CD4-positive, CD25-positive, alpha-beta regulatory T cell (primary cell): ENCODE measurements around the gene REC114. TPM values are rescaled to one million over a fixed set of nuclear protein-coding genes. Genes with fewer than 3 reads are reported as not detected.

Experiments
- ATAC-seq, 2 donors: fragments of 150-1000 bp; cut with Tn5 transposase; one replicate each; pipeline ENCODE4 v1.10.0; 2021; ENCODE audit warnings: low read depth in 2 of 2, moderate number of reproducible peaks in 2 of 2, moderate library complexity in 1 of 2
- DNase-seq, 3 donors: peaks; one replicate each; pipeline versions ENCODE4 v3.0.0 to v3.0.0-alpha.2; 2012 to 2022; ENCODE audit warnings: mixed read lengths in 1 of 3
- H3K27ac ChIP-seq: one replicate; pipeline ENCODE4 v1.7.0; 2013; ENCODE audit warnings: mild to moderate bottlenecking, low read length; ENCODE audit not compliant: insufficient read depth, poor library complexity, severe bottlenecking
- H3K27me3 ChIP-seq: one replicate; pipeline ENCODE4 v1.7.0; 2013; ENCODE audit warnings: low read length; ENCODE audit not compliant: control insufficient read depth, insufficient read depth
- H3K36me3 ChIP-seq: one replicate; pipeline ENCODE4 v1.7.0; 2013; ENCODE audit warnings: mild to moderate bottlenecking, low read length, moderate library complexity; ENCODE audit not compliant: control insufficient read depth, insufficient read depth
- H3K4me1 ChIP-seq: 2 replicates; pipeline ENCODE4 v1.7.0; 2013; ENCODE audit warnings: mild to moderate bottlenecking, low read length; ENCODE audit not compliant: insufficient read depth, control insufficient read depth, poor library complexity, severe bottlenecking
- H3K4me3 ChIP-seq: one replicate; pipeline ENCODE4 v1.7.0; 2013; ENCODE audit warnings: low read depth, mild to moderate bottlenecking, low read length, moderate library complexity
- H3K9me3 ChIP-seq, 2 experiments: 1 replicate in 1 of 2; 2 replicates in 1 of 2; pipeline ENCODE4 v1.7.0; 2013; ENCODE audit warnings: low read length in 2 of 2, mild to moderate bottlenecking in 1 of 2, moderate library complexity in 1 of 2; ENCODE audit not compliant: control insufficient read depth in 2 of 2
- H3K27ac Mint-ChIP-seq, 3 donors: one replicate each; pipeline ENCODE4 v1.8.0; 2020 to 2022; ENCODE audit warnings: mild to moderate bottlenecking in 3 of 3, mixed read lengths in 3 of 3, moderate library complexity in 2 of 3
- H3K27me3 Mint-ChIP-seq: one replicate; pipeline ENCODE4 v1.8.0; 2022; ENCODE audit warnings: mild to moderate bottlenecking, mixed read lengths
- H3K36me3 Mint-ChIP-seq: one replicate; pipeline ENCODE4 v1.8.0; 2020; ENCODE audit warnings: mixed read lengths
- H3K4me1 Mint-ChIP-seq, 4 donors: one replicate each; pipeline ENCODE4 v1.8.0; 2020 to 2022; ENCODE audit warnings: mixed read lengths in 4 of 4, mild to moderate bottlenecking in 1 of 4
- H3K4me3 Mint-ChIP-seq, 4 donors: one replicate each; pipeline ENCODE4 v1.8.0; 2020 to 2022; ENCODE audit warnings: mild to moderate bottlenecking in 4 of 4, mixed read lengths in 4 of 4, moderate library complexity in 3 of 4
- H3K9me3 Mint-ChIP-seq, 7 donors: one replicate each; pipeline ENCODE4 v1.8.0; 2020 to 2022; ENCODE audit warnings: mixed read lengths in 7 of 7, mild to moderate bottlenecking in 3 of 7, moderate library complexity in 2 of 7
- polyA plus RNA-seq, 4 donors: library from polyadenylated mRNA; unstranded; fragments of 300-500 nt; fragmentation: Illumina TruSeq; gene quantifications; one replicate each; pipeline ENCODE4 v1.2.3, GENCODE V29; 2021
- total RNA-seq: library from RNA; stranded (reverse); gene quantifications from one replicate; pipeline ENCODE4 v1.2.3, GENCODE V29; 2022

The REC114 gene
- total and polyA plus RNA-seq, 5 donors from 2014 or later: not detected

DNA sequence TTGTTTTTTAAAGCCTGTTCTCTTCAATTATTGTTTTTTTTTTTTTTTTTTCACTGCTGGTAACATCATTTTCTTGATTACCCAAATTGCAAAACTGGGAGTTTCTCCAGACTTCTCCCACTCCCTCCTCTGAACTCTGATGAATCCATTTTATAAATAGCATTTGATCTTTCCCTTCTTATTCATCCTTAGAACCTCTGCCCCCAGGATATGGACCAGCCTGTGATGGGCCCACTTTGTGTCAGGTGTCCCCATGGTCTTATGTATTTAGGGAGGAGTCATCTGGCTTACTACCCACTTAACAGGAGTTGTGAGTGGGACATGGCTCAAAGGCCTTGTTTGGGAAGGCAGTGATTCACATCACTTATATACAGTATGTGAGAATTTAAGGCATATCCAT, 57.7 kb downstream of the REC114 start:
- Histone ChIP-seq H3K4me1 (no peaks in the 10 kb centered on the region), H3K27ac (no peak overlapping the region), H3K4me3 (no peak overlapping the region), H3K9me3 (no peaks in the 10 kb centered on the region), H3K27me3 (peaks cover 14% of the 10 kb centered on the region), H3K36me3 (no peaks in the 10 kb centered on the region)
- Mint-ChIP-seq H3K36me3 (no peaks in the 10 kb centered on the region), H3K27ac (no peak overlapping the region), H3K27me3 (peaks cover 25% of the 10 kb centered on the region), H3K9me3 (peaks cover 0 to 1% (median 0%) of the 10 kb centered on the region in 7 donors), H3K4me3 (no peak overlapping the region), H3K4me1 (peaks cover 0 to 5% (median 0%) of the 10 kb centered on the region in 4 donors)
- DNase-seq: no peak
- ATAC-seq: no peak

- H3K27me3 ChIP-seq: peaks cover 6% of the 10 kb centered on the region
- DNase-seq (no peak), ATAC-seq (no peak)
- no peaks in the 10 kb centered on the region for H3K36me3 Mint-ChIP-seq
- H3K4me3 Mint-ChIP-seq: no peak overlapping the region
- H3K27ac ChIP-seq: no peak overlapping the region
- H3K36me3 ChIP-seq: no peaks in the 10 kb centered on the region
- H3K4me1 ChIP-seq: no peaks in the 10 kb centered on the region
- H3K27ac Mint-ChIP-seq: no peak overlapping the region
- H3K4me1 Mint-ChIP-seq: no peaks in the 10 kb centered on the region
- peaks cover 0 to 3% (median 0%) of the 10 kb centered on the region in 7 donors for H3K9me3 Mint-ChIP-seq
- peaks cover 14% of the 10 kb centered on the region for H3K27me3 Mint-ChIP-seq
- no peaks in the 10 kb centered on the region for H3K9me3 ChIP-seq
- no peak overlapping the region for H3K4me3 ChIP-seq
Observed at GRCh38 chr15:73504885-73505284, 61.9 kb downstream of the REC114 start.

DNA sequence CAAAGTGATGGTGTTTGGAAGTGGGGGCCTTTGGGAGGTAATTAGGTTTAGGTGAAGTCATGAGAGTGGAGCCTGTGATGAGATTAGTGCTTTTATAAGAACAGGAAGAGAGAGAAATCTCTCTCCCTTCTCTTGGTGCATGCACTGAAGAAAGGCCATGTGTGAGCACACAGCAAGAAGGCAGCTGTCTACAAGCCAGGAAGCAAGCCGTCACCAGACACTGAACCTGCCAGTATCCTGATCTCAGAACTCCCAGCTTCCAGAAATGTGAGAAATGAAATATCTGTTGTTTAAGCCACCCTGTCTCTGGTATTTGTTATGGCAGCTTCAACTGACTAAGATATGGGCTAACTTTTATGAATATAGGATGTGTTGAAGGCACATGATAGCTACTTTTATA, 72.6 kb downstream of the REC114 start:
- DNase-seq (no peak), ATAC-seq (no peak)
- no peak overlapping the region for H3K27ac ChIP-seq
- no peaks in the 10 kb centered on the region for H3K36me3 ChIP-seq
- peaks cover 6% of the 10 kb centered on the region for H3K27me3 Mint-ChIP-seq
- H3K4me1 ChIP-seq: no peaks in the 10 kb centered on the region
- H3K9me3 ChIP-seq: no peaks in the 10 kb centered on the region
- no peak overlapping the region for H3K27ac Mint-ChIP-seq
- peaks cover 6 to 24% (median 15%) of the 10 kb centered on the region in 4 donors for H3K4me1 Mint-ChIP-seq
- H3K27me3 ChIP-seq: no peaks in the 10 kb centered on the region
- H3K4me3 ChIP-seq: no peak overlapping the region
- no peak overlapping the region for H3K4me3 Mint-ChIP-seq
- H3K36me3 Mint-ChIP-seq: peaks cover 3% of the 10 kb centered on the region
- H3K9me3 Mint-ChIP-seq: peaks cover 0 to 6% (median 0%) of the 10 kb centered on the region in 7 donors

GRCh38 chr15:73517566-73517965, 74.6 kb downstream of the REC114 start:
- Mint-ChIP-seq H3K4me3 (no peak overlapping the region), H3K9me3 (peaks cover 0 to 6% (median 0%) of the 10 kb centered on the region in 7 donors), H3K4me1 (peaks cover 6 to 32% (median 27%) of the 10 kb centered on the region in 4 donors), H3K27me3 (peaks cover 6% of the 10 kb centered on the region), H3K27ac (no peak overlapping the region), H3K36me3 (peaks cover 3% of the 10 kb centered on the region)
- no peaks in the 10 kb centered on the region for H3K9me3 ChIP-seq
- H3K27me3 ChIP-seq: no peaks in the 10 kb centered on the region
- H3K27ac ChIP-seq: no peak overlapping the region
- no peak for DNase-seq
- no peak overlapping the region for H3K4me3 ChIP-seq
- H3K36me3 ChIP-seq: no peaks in the 10 kb centered on the region
- ATAC-seq: no peak
- H3K4me1 ChIP-seq: peaks cover 3% of the 10 kb centered on the region

- H3K9me3 Mint-ChIP-seq: peaks cover 0 to 6% (median 0%) of the 10 kb centered on the region in 7 donors
- H3K36me3 Mint-ChIP-seq: peaks cover 3% of the 10 kb centered on the region
- Histone ChIP-seq H3K4me3 (no peak overlapping the region), H3K36me3 (no peaks in the 10 kb centered on the region), H3K27me3 (no peaks in the 10 kb centered on the region), H3K9me3 (no peaks in the 10 kb centered on the region), H3K4me1 (peaks cover 3% of the 10 kb centered on the region), H3K27ac (no peak overlapping the region)
- peaks cover 6% of the 10 kb centered on the region for H3K27me3 Mint-ChIP-seq
- DNase-seq (no peak), ATAC-seq (no peak)
- H3K27ac Mint-ChIP-seq: peak overlapping the region in 1 of 3 donors; percentile 24
- H3K4me1 Mint-ChIP-seq: peaks cover 6 to 32% (median 27%) of the 10 kb centered on the region in 4 donors
- no peak overlapping the region for H3K4me3 Mint-ChIP-seq
Observed at GRCh38 chr15:73518180-73518862, 75.4 kb downstream of the REC114 start.

DNA sequence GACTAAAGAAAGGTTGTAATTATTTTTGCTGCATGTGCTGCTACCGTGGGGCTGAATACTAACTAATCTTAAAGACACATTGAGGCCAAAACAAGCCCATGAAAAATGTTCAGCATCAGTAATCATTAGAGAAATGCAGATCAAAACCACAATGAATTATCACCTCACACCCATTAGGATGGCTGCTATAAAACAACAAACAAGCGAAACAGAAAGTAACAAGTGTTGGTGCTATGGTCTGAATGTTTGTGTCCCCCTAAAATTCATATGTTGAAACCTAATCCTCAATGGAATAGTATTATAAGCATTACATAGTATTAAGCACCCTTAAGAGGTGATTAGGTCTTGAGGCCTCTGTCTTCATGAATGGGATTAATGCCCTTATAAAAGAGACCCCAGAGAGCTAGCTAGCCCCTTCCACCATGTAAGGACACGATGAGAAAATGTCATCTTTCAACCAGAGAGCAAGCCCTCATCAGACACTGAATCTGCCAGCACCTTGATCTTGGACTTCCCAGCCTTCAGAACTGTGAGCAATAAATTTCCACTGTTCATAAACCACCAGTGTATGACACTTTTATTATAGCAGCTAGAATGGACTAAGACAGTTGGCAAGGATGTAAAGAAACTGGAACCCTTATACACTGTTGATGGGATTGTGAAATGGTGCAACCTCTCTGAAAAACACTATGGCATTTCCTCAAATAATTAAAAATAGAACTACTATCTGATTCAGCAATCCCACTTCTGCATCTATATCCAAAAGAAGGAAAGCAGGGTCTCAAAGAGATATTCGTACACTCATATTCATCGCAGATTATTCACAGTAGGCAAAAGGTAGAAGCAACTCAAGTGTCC, 76.1 kb downstream of the REC114 start:
- no peak overlapping the region for H3K27ac ChIP-seq
- peaks cover 6 to 32% (median 27%) of the 10 kb centered on the region in 4 donors for H3K4me1 Mint-ChIP-seq
- peaks cover 3% of the 10 kb centered on the region for H3K4me1 ChIP-seq
- no peak for DNase-seq
- H3K9me3 Mint-ChIP-seq: peaks cover 0 to 6% (median 0%) of the 10 kb centered on the region in 7 donors
- peak overlapping the region in 1 of 3 donors; percentile 24 for H3K27ac Mint-ChIP-seq
- no peak overlapping the region for H3K4me3 Mint-ChIP-seq
- H3K36me3 ChIP-seq: no peaks in the 10 kb centered on the region
- no peaks in the 10 kb centered on the region for H3K27me3 ChIP-seq
- H3K4me3 ChIP-seq: no peak overlapping the region
- H3K9me3 ChIP-seq: no peaks in the 10 kb centered on the region
- no peak for ATAC-seq
- peaks cover 6% of the 10 kb centered on the region for H3K27me3 Mint-ChIP-seq
- H3K36me3 Mint-ChIP-seq: peaks cover 3% of the 10 kb centered on the region

GRCh38 chr15:73522011-73522410, 79.0 kb downstream of the REC114 start:
- Mint-ChIP-seq H3K36me3 (peaks cover 3% of the 10 kb centered on the region), H3K27ac (no peak overlapping the region), H3K4me1 (peaks cover 3 to 27% (median 22%) of the 10 kb centered on the region in 4 donors), H3K27me3 (peaks cover 5% of the 10 kb centered on the region), H3K9me3 (peaks cover 0 to 4% (median 0%) of the 10 kb centered on the region in 7 donors), H3K4me3 (no peak overlapping the region)
- ATAC-seq: no peak
- no peaks in the 10 kb centered on the region for H3K9me3 ChIP-seq
- peaks cover 3% of the 10 kb centered on the region for H3K4me1 ChIP-seq
- H3K27me3 ChIP-seq: peaks cover 3% of the 10 kb centered on the region
- no peak overlapping the region for H3K4me3 ChIP-seq
- no peak overlapping the region for H3K27ac ChIP-seq
- DNase-seq: no peak
- no peaks in the 10 kb centered on the region for H3K36me3 ChIP-seq
